GM19351 (cell line): ENCODE data around the gene ABCA3.

ENCODE experiments used
- ATAC-seq: cut with Tn5 transposase; IDR thresholded peaks from one replicate; pipeline ENCODE4 v1.9.1; 2021; ENCODE audit warnings: mild to moderate bottlenecking, moderate library complexity; ENCODE audit not compliant: unreplicated experiment

Gene ABCA3

DNA sequence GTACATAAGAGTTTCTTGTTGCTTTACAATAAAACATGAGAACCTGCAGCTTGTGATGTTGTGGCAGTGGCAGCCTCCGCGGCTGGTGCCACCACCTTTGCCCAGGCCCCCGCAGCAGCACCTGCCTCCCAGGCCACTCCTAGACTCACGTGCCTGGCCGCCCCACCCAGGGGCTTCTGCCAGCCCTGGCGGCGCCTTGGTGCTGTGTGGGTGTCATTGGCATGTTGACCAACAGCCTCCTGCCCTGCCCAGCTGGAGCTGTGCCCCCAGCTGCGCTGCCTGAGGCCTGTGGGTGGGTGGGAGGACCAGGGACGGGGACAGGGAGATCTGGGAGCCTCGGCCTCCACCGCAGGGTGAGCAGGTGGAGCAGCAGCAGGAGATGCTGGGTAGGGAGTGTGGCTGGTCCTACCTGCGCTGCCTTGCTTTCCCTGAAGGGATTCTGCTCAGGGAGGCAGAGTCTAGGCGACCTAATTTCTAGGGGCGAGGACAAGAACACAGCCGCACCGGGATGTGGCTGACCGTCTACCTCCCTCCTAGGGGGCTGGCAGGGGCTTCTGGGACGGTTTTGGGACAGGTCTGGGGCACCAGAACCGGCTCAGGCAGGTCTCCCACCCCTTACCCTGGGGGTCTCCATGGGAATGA, 104.7 kb downstream of the ABCA3 start:
- no peak for ATAC-seq

GRCh38 chr16:2235234-2235651, 105.3 kb downstream of the ABCA3 start:
- no peak for ATAC-seq

- no peak for ATAC-seq
Measured at GRCh38 chr16:2234813-2235170, 105.7 kb downstream of the ABCA3 start.

GRCh38 chr16:2233872-2234812, 106.4 kb downstream of the ABCA3 start:
- no peak for ATAC-seq

GRCh38 chr16:2233046-2233775, 107.3 kb downstream of the ABCA3 start:
- ATAC-seq: no peak

GRCh38 chr16:2232094-2232990, 108.2 kb downstream of the ABCA3 start:
- no peak for ATAC-seq

- no peak for ATAC-seq
Measured at GRCh38 chr16:2231016-2231931, 109.3 kb downstream of the ABCA3 start.

DNA sequence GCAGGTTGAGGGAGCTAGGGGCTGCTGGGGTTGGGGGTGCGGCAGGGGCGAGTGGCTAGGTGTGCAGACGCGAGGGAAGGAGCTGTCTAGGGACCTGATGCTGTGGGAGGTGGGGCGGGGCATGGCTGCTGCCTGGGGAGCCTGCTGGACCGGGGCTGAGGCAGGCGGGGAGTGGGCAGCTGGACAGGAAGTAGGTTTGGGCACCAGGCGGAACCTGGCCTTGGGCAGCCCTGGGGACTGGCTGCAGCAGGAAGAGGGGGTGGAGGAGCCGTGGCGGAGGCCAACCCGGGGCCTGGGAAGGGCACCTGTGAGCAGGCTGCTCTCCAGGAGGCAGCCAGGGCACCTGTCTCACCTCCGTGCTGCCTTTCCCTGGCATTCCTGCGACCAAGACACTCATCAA, 110.2 kb downstream of the ABCA3 start:
- ATAC-seq: no peak

DNA sequence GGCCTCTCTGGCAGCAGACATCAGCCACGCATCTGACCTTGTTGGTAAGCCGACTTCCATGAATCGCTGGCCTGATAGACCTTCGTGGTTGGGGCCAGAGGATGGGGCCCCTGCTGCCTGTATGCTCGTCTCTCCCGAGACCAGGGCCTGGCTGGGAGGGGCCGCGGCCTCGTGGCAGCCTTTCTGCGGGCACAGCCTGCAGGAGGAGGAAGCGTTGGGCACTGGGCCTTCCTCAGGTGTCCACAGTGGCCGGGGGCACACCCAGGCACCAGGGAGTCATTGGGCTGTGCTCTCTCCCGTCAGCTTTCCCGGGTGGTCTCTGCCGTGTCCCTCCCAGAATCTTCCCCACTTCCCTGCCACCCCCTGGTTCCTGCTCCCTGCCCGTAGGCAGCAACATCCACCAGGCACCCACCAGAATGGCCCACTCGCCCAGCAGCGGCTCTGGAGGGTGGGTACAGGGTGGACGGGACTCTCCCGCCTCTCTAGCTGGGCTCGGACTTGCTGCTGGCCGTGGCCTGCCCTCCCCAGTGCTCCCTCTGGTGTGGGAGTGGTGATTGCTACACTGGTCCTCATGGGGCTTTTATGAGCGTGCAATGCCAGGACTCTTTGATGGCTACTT, 110.8 kb downstream of the ABCA3 start:
- ATAC-seq: no peak

- ATAC-seq: no peak
Measured at GRCh38 chr16:2229091-2229490, 111.4 kb downstream of the ABCA3 start.

GRCh38 chr16:2228161-2228824, 112.2 kb downstream of the ABCA3 start:
- no peak for ATAC-seq

DNA sequence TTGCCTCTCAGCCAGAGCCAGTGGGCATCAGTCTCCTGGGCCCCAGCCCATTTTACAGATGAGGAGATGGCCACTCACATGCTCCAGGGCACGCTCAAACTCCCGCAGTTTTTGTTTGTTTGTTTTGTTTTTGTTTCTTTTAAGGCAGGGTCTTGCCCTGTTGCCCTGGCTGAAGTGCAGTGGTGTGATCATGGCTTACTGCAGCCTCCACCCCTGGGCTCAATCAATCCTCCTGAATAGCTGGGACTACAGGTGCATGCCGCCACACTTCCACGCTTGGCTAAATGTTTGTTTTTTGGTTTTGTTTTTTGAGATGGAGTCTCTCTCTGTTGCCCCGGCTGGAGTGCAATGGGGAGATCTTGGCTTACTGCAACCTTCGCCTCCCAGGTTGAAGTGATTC, 113.6 kb downstream of the ABCA3 start:
- no peak for ATAC-seq

GRCh38 chr16:2226245-2226793, 114.2 kb downstream of the ABCA3 start:
- ATAC-seq: no peak
